HG03565 (cell line): ENCODE measurements around the gene PRKCB.
A peak's percentile ranks its signal among the peaks of the same experiment; 100 is the strongest.
"Not testable (repeated sequence)": the region's sequence is repeated elsewhere in the genome, so short reads cannot be mapped to it uniquely, and the experiment has no call there.

Experiments
- ATAC-seq: cut with Tn5 transposase; IDR thresholded peaks from one replicate; pipeline ENCODE4 v1.9.1; 2021; ENCODE audit warnings: mild to moderate bottlenecking, moderate library complexity; ENCODE audit not compliant: unreplicated experiment

PRKCB gene

DNA sequence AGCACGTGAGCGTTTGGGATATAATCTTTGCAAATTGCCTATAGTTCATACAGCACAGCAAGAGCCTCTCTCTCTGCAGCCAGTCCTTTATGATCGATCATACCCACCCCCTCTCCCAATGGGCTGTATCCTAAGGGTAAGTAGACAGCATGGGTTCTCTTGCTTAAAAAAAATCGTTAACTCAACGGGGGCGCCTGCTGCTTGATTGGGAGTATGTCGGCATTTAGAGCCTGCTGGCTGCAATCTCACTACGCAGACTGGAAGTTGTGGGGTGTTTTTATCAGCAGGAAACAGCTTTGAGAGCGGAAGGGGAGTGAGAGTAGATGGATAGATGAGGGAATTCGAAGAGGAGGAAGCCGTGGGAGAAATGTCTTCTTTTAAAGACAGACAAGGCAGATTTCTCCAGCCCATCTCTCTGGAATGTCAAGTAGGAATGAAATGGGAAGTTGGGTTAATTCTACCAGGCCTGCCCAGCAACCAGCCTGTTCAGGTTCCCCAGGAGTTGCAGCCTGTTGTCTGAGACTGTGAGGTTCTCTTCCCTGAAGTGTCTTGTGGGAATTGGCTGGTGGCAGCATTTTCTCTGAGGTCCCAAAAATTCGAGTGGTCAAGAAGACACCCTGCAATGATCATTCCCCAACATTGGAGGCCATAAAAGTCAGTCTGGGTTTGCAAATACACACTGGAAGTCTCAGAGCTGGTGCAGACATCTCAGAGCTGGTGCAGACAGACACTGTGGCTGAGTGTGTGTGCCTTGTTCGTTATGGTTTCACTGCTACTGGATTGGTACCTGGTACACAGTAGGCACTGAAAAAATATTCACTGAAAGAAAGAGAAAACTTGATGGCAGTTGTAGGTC lies 65.6 kb downstream of the PRKCB start:
- no peak for ATAC-seq

DNA sequence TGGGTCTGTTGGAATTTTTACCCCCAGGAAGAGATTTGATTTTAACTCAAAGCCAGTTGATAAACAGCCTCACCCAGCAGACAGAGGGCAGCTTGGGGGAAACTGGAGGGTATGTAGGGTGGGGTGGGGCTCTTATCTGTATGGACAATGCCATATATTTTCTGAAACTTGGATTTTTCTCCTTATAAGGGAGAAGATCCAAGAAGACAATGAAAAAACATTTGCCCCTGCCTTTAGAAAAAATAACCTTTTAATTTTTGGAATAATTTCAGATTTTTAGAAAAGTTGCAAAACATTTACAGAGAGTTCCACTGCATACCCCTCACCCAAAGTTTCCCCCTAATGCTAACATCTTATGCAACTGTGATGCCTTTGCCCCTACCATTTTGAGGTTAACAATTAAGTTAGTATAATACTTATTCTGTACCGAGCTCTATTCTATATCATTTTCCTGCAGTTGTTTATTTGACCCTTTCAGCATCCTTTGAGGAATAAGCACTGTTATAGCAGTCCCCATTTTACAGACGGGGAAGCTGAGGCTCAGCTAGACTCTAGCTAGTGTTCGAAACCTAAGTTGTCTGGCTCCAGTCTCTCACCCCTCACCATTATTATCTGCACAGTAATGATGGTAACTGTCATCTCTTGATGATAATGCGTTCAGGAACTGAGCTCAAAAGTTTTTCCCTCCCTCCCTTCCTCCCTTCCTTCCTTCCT lies 66.4 kb downstream of the PRKCB start:
- ATAC-seq: no peak

DNA sequence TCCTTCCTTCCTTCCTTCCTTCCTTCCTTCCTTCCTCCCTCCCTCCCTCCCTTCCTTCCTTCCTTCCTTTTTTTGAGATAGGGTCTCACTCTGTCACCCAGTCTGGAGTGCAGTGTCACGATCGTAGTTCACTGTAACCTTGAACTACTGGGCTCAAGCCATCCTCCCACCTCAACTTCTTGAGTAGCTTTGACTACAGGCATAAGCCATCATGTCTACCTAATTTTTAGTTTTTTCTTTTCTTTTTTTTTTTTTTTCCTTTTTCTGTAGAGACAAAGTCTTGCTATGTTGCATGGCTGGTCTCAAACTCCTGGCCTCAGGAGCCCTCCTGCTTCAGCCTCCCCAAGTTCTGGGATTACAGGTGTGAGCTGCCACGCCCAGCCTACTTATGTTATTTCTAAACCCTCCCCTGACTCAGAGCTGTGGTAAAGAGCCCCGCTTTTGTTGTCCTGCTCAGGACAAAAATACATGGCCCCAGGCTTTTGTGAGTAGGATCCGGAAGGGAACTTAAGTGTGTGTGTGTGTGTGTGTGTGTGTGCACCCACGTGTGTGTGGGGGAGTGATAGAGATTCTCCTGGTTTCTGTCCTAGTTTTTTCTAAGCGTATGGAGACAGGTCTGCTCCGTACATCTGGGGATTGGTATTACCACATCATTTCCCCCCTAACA lies 67.1 kb downstream of the PRKCB start:
- ATAC-seq: no peak

DNA sequence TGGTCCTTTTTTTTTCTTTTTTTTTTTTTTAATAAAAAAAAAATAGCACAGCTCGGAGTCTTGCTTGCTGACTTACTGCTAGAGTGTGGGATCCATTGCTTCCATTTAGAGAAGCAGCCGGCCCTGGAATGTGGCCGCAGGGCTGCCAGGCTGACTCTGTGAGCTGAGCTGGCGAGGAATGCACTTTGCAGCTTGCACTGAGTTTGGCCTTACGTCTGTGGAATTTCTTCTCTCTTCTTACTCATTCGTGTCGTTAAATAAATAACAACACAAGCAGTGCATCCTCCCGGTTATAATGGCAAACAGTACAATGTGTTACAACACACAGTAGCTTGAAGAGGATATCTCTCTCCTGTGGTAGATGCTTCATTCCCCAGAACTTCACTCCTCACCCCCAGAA lies 69.2 kb downstream of the PRKCB start:
- no peak for ATAC-seq

DNA sequence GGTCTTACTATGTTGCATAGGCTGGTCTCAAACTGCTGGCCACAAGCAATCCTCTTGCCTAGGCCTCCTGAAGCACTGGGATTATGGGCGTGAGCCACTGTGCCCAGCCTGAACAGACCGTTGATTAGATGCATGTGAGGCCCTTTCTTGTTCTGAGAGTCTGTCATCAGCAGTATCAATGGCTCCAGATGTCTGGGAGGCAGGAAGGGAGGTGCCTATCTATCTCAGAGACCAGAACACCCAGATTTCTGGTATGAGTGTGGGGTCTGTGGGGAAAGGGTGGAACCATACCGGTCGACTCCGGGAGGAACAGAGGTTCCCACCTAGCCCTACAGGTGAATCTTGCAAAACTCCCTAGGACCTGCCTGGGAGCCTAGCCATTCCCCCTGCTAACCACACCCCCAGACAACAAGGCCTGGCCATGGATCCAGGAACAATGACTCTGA lies 71.7 kb downstream of the PRKCB start:
- no peak for ATAC-seq

DNA sequence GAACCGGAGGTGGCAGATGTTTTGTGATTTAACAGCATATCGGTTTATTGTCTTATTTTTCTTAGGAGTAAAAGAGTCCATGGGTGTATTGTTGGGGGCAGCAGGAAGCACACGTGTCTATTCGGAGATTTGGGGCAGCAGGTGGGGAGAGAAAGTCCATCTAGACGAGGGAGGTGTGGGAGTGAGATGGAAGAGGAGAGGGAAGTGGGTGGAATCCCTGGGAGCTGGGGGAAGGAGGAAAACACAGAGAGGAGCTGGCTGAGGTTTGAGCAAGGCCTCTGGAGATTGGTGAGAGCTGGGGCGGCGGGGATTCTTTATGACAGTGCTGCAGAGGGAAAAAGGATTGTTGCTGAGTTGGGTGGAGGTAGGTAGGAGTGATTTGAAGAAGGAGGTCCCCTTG lies 72.1 kb downstream of the PRKCB start:
- ATAC-seq: no peak

DNA sequence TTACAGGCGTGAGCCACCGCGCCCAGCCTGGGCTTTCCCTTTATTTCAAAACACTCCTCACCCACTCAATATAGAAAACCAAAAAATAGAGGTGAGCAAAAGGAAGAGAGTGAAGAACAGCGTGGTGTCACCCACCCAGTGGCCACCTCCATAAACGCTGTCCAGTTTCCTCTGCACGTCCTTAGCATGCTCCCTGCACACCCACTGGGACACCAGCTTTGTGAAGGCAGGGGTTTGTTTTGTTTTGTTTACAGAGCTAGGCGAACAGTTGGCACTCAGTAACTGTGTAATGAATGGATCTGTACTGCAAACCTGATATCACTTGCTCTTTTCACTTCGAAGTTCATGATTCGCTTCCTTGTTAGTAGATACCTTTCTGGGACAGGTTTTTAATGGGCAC lies 73.0 kb downstream of the PRKCB start:
- ATAC-seq: no peak

DNA sequence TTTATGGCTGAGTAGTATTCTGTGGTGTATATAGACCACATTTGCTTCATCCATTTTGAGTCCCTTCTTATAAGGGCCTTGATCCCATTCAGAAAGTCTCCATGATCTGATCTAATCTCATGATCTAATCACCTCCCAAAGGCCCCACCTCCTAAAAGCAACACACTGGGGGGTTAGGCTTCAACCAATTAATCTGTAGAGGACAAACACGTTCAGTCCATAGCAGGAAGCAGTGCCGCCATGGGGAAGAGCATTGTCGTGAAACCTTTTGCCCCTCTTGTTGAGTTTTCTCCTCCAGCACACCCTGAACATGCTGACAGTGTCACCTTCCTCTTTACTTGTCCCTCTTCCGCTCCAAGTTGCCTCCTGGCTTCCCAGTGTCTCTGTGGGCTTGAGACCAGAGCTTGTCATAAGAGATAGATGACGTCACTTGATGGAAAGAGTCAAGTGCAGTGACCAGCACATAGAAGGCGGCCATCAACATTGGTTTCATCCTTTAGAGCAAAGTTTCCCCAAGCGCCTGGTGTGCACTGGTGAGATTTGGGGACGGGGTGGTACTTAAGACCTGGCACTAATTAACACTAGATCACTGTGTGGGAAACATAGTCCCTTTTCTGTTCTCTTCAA lies 74.1 kb downstream of the PRKCB start:
- ATAC-seq: no peak

DNA sequence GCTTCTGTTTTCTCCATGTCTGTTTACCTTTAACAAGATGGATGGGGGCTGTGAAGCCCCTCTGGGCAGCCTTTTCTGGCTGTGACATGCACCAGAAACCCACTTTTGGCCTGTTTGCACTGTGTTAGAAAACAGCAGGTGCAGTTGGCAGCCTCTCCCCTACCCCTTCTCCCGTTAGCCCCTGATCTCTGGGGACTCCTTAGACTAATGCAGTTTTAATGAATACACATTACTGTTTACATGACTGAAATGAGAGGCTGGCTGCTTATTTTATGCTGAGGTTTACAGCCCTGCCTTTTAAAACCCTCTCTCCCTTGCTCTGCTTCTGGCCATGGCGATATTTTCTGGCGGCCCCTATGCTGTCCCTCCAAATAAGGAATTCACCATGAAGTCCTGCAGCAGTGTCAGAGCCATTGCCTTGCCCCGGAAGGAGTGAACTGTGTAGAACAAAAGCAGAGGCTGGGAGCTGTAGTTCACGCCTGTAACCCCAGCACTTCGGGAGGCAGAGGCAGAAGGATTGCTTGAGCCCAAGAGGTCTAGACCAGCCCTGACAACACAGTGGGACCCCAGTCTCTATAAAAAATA lies 79.3 kb downstream of the PRKCB start:
- no peak for ATAC-seq

DNA sequence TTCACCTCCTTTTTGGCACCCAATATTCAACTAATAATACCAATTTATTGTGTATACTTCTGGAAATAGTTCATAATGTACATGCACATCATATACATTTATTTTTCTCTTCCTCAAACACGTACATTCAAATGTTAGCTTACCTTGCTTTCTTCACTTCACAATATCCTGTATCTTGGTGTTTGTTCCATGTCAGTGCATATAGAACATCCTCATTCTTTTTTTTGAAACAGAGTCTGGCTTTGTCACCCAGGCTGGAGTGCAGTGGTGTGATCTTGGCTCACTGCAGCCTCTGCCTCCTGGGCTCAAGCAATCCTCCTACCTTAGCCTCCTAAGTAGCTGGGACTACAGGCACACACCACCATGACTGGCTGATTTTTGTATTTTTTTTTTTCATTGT lies 80.8 kb downstream of the PRKCB start:
- not testable (repeated sequence) for ATAC-seq

DNA sequence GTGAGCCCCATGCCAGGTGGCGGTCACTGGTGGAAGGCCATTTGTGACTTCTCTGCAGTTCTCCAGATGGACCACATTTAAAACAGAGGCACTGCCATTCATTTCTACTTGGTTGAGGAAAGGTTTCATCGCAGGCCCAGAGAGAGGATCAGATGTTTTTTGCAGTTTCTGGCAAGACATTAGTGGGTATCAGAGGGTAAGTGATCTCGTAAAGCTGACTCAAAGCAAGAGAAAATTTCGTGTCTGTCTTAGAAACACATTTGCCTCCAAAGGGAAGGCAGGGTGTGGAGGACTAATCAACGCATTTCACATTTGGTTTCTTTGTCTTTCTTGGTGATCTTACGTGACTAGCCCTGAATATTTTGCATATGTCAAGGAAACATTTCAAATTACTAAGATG lies 81.8 kb downstream of the PRKCB start:
- no peak for ATAC-seq

DNA sequence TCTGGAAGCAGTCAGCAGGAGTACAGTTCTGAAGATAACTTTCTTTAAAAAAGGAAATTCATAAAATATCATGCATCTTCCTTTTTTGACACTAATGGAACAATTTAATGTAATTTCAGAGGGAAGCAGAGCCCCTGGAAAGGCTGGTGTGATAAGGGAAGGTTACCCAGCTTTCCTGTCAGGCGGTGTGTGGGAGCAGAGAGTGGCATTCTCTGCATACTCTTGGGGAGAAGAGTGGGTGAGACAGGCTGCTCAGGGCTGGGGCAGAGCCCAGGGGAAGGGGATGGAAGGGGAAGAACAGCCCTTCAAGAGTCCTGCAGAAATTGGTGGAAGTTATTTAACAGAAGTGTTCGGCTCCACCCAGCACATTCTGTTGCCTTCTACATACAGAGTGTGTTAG lies 84.7 kb downstream of the PRKCB start:
- ATAC-seq: no peak

DNA sequence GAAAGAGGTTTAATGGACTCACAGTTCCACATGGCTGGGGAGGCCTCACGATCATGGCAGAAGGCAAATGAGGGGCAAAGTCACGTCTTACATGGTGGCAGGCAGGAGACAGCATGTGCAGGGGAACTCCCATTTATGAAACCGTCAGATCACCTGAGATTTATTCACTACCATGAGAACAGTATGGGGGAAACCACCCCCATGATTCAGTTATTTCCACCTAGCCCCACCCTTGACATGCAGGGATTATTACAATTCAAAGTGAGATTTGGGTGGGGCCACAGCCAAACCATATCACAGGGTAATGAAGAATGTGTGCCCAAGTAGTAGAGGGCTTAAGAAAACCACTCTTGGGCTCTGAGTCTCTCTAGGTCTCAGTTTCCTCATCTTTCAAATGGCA lies 85.1 kb downstream of the PRKCB start:
- ATAC-seq: no peak

DNA sequence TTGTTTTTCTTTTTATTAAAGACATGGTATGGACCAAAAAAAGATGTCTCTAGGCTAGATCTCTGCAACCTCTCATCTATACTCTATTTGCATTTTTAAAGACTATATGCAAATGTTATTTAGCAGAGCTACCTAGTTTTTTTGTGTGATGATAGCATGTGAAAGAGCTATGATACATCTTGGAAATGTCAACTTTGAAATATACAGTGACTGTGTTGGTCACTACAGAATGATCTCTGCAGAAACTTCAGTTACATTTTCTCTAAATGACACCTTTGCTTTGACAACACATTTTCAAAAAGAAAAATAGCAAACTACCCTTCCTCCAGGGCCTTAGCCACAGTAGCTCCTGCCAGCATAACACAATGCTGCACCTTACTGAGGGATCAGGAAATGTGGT lies 86.6 kb downstream of the PRKCB start:
- ATAC-seq: no peak

DNA sequence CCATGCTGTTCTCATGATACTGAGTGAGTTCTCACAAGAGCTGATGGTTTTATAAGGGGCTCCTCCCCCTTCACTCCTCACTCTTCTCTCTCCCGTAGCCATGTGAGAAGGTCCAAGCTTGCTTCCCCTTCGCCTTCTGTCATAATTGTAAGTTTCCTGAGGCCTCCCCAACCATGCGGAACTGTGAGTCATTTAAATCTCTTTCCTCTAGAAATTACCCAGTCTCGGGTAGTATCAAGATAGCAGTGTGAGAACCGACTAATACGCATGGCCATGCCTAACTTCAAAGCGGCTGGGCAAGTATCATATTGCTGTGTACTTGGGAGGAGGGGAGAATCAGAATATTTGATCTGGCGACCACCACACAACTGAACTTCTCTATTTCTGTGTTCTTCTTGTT lies 88.3 kb downstream of the PRKCB start:
- ATAC-seq: peak; percentile 65

DNA sequence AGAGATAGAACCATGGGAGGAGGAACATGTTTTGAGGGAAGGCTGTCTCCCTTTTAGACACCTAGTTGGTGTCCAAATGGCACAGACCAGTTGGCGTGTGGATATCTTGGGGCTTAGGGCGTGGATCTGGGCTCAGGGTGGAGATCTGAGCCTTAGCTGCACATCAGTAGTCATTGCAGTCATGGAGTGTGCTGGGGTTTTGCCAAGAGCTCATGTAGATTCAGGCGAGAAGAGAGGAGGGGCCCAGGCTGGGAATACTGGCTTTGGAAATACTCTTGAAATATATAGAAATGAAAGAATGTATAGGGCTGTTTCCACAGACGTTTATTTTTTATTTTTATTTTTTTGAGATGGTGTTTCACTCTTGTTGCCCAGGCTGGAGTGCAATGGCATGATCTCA lies 92.0 kb downstream of the PRKCB start:
- ATAC-seq: no peak

DNA sequence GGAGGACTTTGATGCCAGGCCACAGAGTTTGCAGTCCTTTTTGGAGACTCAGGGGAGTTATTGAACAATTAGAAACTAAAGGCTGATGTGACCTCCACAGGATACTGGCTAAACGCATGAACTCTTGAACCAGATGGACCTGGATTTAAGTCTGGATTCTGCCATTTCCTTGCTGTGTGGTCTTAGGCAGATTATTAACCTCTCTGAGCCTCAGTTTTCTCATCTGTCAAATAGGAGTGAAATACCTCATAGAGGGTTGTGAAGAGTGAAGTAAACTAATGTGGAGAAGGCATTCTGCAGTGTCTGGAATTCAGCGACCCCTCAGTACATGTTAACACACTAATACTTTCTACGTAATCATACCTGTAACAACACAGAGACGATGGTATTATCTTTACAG lies 93.5 kb downstream of the PRKCB start:
- no peak for ATAC-seq

DNA sequence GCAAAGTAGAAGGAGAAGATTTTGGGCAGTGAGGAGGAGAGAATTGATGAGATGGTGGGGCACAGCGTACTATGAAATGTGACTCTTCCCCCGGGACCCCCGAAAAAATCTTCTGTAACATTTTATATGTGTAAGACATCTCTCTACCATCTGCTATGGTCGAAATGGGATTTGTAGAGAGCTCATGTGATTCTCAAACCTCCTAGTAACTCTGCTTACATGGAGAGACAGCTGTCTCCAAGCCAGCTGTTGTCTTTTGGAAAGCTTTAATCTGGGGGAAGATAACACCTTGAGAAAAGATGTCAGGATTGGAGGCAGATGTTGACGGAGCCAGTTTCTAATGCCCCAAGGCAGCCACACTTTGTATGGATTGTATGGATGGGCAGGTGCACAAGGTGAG lies 94.1 kb downstream of the PRKCB start:
- no peak for ATAC-seq

DNA sequence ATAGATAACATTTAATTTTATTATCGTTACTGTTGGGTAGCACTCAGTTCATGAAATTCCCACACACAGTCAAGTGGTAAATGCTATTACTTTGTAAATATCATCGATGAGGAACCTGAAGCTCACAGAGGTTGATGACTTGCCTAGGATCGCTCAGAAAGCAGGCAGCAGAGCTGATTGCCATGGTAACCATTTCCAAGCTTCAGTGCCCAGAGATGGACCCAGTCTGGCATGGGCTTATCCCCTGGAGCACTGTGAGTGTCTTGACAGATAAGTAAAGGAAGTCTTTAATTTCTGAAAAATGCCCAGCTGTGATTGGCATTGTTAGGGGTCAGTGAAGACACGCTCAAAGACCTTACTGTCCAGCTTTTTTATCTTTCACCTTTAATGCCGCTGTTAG lies 95.0 kb downstream of the PRKCB start:
- no peak for ATAC-seq

DNA sequence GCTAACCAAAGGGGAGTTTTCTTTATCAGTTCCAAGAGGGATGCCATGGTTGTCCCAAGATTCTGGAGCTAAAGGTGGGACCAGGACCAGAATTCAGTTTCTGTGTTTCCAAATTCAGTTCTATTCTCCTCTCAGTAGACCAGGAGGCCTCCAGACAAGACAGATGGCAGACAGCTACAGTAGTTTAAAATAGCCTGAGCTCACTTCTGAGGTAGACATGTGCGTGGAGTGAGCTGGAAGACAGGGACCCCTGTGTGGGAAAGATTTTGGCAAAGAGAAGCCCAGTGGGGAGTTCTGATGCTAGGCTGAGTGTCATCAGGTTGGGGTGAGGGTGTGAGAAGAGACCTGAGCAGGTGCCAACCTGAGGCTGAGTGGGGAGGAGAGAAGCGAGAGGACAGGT lies 95.4 kb downstream of the PRKCB start:
- no peak for ATAC-seq

DNA sequence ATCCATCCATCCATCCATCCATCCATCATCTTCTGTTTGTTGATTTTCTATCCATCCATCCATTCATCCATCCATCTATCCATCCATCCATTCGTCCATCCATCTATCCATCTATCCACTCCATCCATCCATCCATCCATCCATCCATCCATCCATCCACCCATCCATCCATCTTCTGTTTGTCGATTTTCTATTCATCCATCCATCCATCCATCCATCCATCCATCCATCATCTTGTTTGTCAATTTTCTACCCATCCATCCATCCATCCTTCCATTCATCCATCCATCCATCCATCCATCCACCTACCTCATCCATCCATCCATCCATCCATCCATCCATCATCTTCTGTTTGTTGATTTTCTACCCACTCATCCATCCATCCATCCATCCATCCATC lies 97.9 kb downstream of the PRKCB start:
- not testable (repeated sequence) for ATAC-seq
